Upper lobe of right lung (tissue), 1 donor: Measurements from ENCODE around the gene GOLGA3. TPM values are rescaled to one million over a fixed set of nuclear protein-coding genes. Genes with fewer than 3 reads are reported as not detected.
A peak's percentile ranks its signal among the peaks of the same experiment; 100 is the strongest.
"Not testable (repeated sequence)": the region's sequence is repeated elsewhere in the genome, so short reads cannot be mapped to it uniquely, and the experiment has no call there.

ENCODE experiments used
- ATAC-seq: fragments of 200-7000 bp; cut with Tn5 transposase; one replicate; pipeline ENCODE4 v1.9.1; 2020; ENCODE audit warnings: mild to moderate bottlenecking, moderate library complexity
- DNase-seq: peaks from one replicate; pipeline ENCODE4 v3.0.0-alpha.2; 2020
- H3K27ac ChIP-seq: fragments of 200-600 bp; one replicate; pipeline ENCODE4 v1.8.0; 2022
- H3K27me3 ChIP-seq: fragments of 200-600 bp; one replicate; pipeline ENCODE4 v1.8.0; 2022; ENCODE audit warnings: mild to moderate bottlenecking
- H3K36me3 ChIP-seq: fragments of 200-600 bp; one replicate; pipeline ENCODE4 v1.8.0; 2022
- H3K4me1 ChIP-seq: fragments of 200-600 bp; one replicate; pipeline ENCODE4 v1.8.0; 2022
- H3K4me3 ChIP-seq: fragments of 200-600 bp; one replicate; pipeline ENCODE4 v1.8.0; 2022; ENCODE audit warnings: mild to moderate bottlenecking
- H3K9me3 ChIP-seq: fragments of 200-600 bp; one replicate; pipeline ENCODE4 v1.8.0; 2022
- CTCF ChIP-seq: fragments of 200-600 bp; IDR thresholded peaks from one replicate; pipeline ENCODE4 v1.8.0; 2022; ENCODE audit warnings: antibody characterized with exemption
- intact Hi-C: fragments of 100-400 bp; cut with DNase I; formaldehyde crosslinking; loops from one replicate; pipeline ENCODE4 v1.11.0; 2022
- total RNA-seq: library from RNA; stranded (reverse); fragmentation: NEBNext Ultra II Directional; extraction: Animal tissue kit (Norgen Biotek cat#: 25700); gene quantifications from one replicate; pipeline ENCODE4 v1.2.1, GENCODE V29; 2021
- donor health status: DM: no; HTN: yes; CAD: no; lungs with severe emphysema.

The GOLGA3 gene
- total RNA-seq, 1 donor from 2014 or later: 65.3 TPM

- H3K4me1 ChIP-seq: peaks cover 29% of the 10 kb centered on the region
- no peak overlapping the region for H3K4me3 ChIP-seq
- no peaks in the 10 kb centered on the region for H3K9me3 ChIP-seq
- TF ChIP-seq CTCF: no peak
- intact Hi-C loops: no loop called here
- H3K27ac ChIP-seq: no peak overlapping the region
- DNase-seq: no peak
- no peaks in the 10 kb centered on the region for H3K36me3 ChIP-seq
- ATAC-seq: no peak
- H3K27me3 ChIP-seq: no peaks in the 10 kb centered on the region
Measured at GRCh38 chr12:132764231-132764630, 64.4 kb downstream of the GOLGA3 start.

GRCh38 chr12:132761921-132762583 lies 66.6 kb downstream of the GOLGA3 start:
- ATAC-seq (peak; percentile 95), DNase-seq (peak; percentile 95)
- no peaks in the 10 kb centered on the region for H3K36me3 ChIP-seq
- peaks cover 25% of the 10 kb centered on the region for H3K4me1 ChIP-seq
- peak overlapping the region; percentile 97 for H3K27ac ChIP-seq
- H3K9me3 ChIP-seq: no peaks in the 10 kb centered on the region
- H3K27me3 ChIP-seq: no peaks in the 10 kb centered on the region
- peak; percentile 23 for TF ChIP-seq CTCF
- peak overlapping the region; percentile 70 for H3K4me3 ChIP-seq
- intact Hi-C loops: no loop called here

GRCh38 chr12:132761032-132761920 lies 67.4 kb downstream of the GOLGA3 start, which contains the start of gene ANKLE2:
Gene ANKLE2, minus strand, starts transcription at chr12:132761832. Its CDS starts 34 bp downstream, at chr12:132761798.
- peak; percentile 81 for DNase-seq
- peak within 1 kb of the TSS; percentile 74 for H3K4me3 ChIP-seq
- H3K27ac ChIP-seq: peak within 1 kb of the TSS; percentile 97
- intact Hi-C loops: no loop called here
- H3K9me3 ChIP-seq: no peaks in the 10 kb centered on the region
- H3K4me1 ChIP-seq: peaks cover 25% of the 10 kb centered on the region
- H3K36me3 ChIP-seq: no peaks in the 10 kb centered on the region
- no peak for TF ChIP-seq CTCF
- H3K27me3 ChIP-seq: no peaks in the 10 kb centered on the region
- ATAC-seq: peak; percentile 63

GRCh38 chr12:132759359-132759758 lies 69.3 kb downstream of the GOLGA3 start:
- Histone ChIP-seq H3K27me3 (no peaks in the 10 kb centered on the region), H3K4me1 (peaks cover 25% of the 10 kb centered on the region), H3K4me3 (no peak overlapping the region), H3K36me3 (peaks cover 7% of the 10 kb centered on the region), H3K9me3 (no peaks in the 10 kb centered on the region), H3K27ac (no peak overlapping the region)
- DNase-seq (no peak), ATAC-seq (no peak)
- intact Hi-C loops: no loop called here
- TF ChIP-seq CTCF: no peak

- H3K36me3 ChIP-seq: peaks cover 12% of the 10 kb centered on the region
- DNase-seq, H3K9me3 ChIP-seq, H3K27me3 ChIP-seq, intact Hi-C loops, H3K4me3 ChIP-seq, H3K27ac ChIP-seq, ATAC-seq: not testable (repeated sequence)
- peaks cover 25% of the 10 kb centered on the region for H3K4me1 ChIP-seq
Measured at GRCh38 chr12:132758825-132759224, 69.8 kb downstream of the GOLGA3 start.
